HK-2 (cell line): ENCODE data around the gene ST7.
"Not testable (repeated sequence)": the region's sequence is repeated elsewhere in the genome, so short reads cannot be mapped to it uniquely, and the experiment has no call there.

Source experiments
- DNase-seq: peaks from one replicate; pipeline ENCODE4 v3.0.0-alpha.2; 2018; ENCODE audit not compliant: unreplicated experiment

The ST7 gene

GRCh38 chr7:117009705-117010361 lies 56.5 kb downstream of the ST7 start:
- no peak for DNase-seq

DNA sequence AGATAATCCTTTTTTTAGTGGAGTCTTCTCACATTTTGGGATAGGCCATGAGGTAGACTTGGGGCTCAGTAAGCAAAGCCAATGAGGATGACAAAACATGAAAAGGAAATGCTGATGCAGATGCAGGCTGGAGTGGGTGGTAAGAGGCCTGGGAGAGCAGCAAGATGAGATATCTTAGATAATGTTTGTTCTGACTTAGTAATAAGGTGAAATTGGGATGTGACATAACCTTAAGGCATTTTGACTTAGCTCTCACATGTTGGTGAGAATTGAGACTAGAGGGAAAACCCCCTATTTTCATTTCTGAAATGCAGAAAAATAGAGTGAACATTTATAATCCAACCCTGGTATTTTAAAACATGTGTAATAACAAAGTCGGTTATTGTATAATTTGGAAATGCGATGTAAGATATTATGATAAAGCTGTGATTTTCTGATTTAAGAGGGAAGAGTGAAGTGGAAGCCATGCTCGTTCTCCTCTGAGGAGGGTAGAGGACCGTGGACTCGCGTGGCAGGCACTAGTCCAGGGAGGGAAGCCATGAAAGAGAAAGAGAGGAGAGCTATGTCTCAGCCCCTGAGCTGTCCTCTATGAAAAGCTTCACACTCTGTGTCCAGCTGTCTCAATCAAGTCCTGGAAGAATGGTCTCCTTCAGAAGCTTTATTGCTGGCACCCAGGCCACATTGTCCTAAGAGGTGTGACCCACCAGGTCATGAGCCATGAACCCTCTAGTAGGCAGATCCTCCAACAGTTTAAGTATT lies 57.3 kb downstream of the ST7 start:
- DNase-seq: no peak

DNA sequence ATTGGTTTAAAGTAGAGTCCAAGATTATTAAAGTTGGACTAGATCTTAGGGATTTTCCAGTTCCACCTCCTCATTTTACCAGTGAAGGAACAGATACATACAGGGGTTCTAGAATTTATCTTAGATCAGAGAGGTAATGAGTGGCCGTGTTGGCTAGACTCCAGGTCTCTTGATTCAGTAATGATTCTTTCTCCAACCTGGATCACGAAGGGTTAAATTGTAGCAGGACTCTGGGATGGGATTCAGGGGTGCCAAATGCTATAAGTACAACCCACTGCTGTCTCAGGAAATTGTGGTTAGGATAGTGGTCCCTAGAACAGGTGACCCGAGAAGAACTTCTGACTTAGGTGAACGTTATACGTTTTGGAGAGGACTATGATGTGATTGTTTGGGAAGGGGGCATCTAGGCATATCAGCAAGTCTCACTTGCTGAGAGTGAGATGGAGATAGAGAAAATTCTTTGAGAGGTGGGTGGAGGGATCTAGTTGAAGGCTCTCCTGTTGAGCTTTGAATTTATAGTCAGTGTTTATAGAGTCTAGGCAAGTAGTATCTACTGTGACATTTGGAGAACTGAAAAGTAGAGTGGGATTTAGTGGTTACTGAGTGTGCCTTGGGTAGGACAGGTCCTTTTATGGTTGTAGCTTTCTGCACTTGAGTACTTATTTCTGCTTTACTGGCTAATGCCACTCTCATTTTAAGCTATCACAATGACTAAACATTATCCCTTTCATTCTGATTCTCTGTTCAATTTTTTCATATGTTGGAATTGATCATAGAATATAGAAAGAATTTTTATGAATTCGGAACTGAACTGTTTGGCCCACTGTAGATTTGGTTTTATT lies 58.3 kb downstream of the ST7 start:
- DNase-seq: no peak

DNA sequence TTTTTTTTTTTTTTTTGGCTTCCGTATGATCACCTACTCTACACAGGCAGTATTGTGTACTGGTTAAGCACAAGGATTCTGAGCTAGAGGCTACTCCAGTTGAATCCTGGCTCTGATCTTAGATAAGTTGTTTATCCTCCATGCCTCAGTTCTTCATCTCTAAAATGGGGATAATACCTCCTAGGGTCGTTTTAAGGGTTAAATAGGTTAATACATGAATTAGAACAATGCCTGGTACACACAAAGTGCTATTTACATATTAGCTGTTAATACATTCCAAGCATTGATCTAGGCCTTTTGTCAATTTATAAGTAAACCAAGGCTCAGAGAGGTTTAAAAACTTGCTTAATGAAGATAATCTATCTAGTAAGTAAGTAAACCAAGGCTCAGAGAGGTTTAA lies 59.0 kb downstream of the ST7 start:
- DNase-seq: no peak

DNA sequence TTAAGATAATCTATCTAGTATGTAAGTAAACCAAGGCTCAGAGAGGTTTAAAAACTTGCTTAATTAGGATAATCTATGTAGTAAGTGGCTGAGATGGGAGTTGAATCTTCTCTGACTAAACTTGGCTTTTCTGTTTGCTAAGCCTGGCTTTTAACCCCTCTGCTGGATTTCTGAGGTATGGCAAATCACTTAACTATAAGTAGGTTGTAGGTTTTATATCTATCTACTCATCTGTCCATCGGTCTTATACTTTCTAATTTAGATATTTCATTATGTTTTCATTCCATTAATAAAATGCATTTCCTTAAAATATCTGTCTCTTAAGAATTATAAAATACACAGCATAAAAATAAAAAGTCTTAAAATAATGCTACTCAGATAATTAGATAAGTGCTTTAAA lies 59.4 kb downstream of the ST7 start:
- DNase-seq: no peak

DNA sequence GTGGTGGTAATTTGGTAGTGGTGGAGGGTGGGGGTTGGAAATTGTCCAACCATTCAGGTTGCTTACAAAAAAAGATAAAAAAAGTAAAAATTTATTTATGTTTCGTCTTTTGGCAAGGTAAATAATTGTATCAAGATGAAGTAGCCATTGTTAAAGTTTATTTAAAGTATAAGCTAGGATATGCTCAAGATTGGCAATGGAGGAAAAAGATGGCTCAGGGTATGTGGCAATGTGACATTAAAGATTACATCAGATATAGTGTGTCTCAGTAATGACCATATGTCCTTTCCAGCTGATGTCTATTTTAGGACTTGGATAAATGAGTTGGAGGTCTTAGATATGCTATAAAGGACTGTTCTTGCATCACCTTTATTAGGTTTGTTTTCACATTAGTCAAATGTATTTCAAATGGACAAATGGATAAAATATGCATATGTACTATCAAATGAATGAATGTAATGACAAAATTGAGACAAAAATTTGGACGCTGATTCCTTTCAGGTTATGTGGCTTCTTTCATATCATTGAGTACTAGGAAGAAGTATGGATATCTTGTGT lies 60.9 kb downstream of the ST7 start:
- no peak for DNase-seq

DNA sequence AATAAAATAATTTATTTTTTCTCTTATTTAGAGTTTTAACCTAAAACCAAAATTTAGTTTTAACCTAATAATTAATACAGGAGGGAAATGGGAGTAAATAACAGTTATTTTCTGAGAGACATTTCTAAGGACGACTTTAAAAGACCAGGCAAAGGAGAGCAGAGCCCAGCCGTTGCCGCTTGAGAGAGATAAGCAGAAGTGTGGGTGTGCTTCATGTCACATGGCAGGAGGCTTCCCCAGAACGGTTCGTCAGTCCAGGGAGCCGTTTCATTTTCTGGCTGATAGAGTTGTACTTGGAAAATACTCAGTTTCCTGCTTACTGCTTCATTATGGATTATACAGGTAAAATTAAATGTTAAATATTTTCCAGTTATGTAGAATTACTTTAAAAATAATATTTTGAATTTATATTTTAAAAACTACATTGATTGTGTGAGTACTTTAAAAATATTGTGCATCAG lies 61.4 kb downstream of the ST7 start:
- peak; percentile 12 for DNase-seq

- DNase-seq: no peak
These were observed 62.2 kb downstream of the ST7 start for GRCh38 chr7:117015258-117016184.

GRCh38 chr7:117017017-117017451 lies 63.7 kb downstream of the ST7 start:
- no peak for DNase-seq

DNA sequence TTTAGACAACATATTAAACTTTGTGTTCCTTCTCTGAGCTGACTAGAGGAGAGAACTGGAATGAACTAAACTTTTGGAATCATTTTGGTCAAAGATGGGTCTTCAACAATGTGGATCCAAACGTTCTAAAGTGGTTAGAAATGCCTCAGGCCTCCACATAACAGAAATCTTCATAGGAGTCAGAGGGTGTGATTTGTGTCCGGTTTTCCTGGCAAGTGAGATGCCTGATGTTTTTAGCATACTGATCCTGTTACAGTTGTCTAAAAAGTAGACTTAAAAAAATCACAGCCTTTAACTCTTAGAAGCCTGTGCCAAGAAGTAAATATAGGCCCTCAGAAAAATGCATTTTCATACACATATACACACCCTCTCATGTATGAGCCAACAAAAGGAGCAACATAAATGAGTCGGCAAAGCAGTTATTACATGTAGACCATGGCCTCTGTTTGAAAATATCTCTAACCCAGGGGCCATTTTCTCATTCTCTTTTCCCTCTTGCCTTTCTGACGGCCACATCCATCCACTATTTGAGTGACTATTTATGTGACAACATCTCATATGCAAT lies 64.5 kb downstream of the ST7 start:
- DNase-seq: no peak

GRCh38 chr7:117018713-117019112 lies 65.4 kb downstream of the ST7 start:
- DNase-seq: no peak

GRCh38 chr7:117019287-117019686 lies 66.0 kb downstream of the ST7 start:
- DNase-seq: no peak

- no peak for DNase-seq
These were observed 66.7 kb downstream of the ST7 start for GRCh38 chr7:117019786-117020590.

DNA sequence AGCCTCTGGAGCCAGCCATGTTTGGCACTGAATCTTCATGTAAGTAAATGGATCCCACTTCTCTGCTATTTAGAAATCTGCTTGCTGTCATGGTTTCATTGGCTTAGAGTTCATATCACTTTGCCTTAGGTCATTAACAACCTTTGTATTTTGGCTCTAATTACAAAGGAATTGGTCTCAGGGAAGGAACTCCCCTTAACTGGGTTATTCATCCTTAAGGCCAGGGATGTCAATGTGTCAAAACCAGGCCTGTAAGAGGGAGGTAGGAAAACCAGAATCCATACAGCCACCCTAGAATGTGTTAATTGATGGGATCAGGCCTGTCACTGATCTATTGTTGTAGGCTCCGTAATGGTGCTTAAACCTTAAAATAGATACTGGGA lies 67.3 kb downstream of the ST7 start:
- DNase-seq: no peak

- DNase-seq: no peak
These were observed 68.1 kb downstream of the ST7 start for GRCh38 chr7:117021366-117021765.

DNA sequence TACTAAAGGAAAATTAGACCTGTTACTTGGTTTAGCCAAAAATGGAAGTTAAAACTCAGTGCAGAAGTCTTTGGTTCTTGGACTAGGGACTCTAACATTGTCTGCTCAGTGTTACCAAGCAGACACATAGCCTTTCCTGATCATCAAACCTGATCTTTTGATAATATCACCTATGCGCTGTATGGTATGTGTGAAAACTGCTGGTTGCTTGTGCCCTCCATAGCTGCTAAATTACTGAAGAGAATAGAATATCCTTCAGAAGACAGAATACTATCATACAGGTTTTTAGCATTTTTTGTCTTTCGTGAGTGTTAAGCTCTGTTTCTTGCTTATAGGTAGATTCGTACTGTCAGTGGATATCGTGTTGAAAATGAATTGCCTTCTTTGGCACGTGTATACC lies 68.7 kb downstream of the ST7 start:
- DNase-seq: no peak

- no peak for DNase-seq
These were observed 70.1 kb downstream of the ST7 start for GRCh38 chr7:117023325-117023854.

- DNase-seq: no peak
These were observed 71.5 kb downstream of the ST7 start for GRCh38 chr7:117024811-117025210.

- DNase-seq: no peak
These were observed 72.6 kb downstream of the ST7 start for GRCh38 chr7:117025891-117026290.

DNA sequence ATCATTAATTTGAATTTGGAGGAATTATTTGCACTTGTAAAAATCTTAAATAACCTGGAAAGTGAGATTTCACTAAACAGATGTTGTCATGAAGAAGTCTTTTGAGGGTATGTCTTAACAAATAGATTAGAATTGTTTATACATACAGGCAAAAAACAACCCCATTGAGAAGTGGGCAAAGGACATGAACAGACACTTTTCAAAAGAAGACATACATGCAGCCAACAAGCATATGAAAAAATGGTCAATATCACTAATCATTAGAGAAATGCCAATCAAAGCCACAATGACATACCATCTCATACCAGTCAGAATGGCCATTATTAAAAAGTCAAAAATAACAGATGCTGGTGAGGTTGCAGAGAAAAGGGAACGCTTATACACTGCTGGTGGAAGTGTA lies 77.0 kb downstream of the ST7 start:
- not testable (repeated sequence) for DNase-seq
